Tibial nerve (tissue), 4 donors: Measurements from ENCODE around the gene SMARCD3.

Experiments
- CTCF ChIP-seq, 5 experiments: fragments of 200-600 bp in 3 of 5; fragments of 450-650 bp in 2 of 5; sonication (generic) in 3 of 5; IDR thresholded peaks; one replicate each; pipeline ENCODE4 v1.5.1; 2016 to 2019; ENCODE audit warnings: antibody characterized with exemption in 5 of 5, mild to moderate bottlenecking in 3 of 5, moderate library complexity in 2 of 5
- EP300 ChIP-seq, 2 donors: sonication (generic); formaldehyde crosslinking; IDR thresholded peaks; one replicate each; pipeline ENCODE4 v1.6.1; 2017; ENCODE audit warnings: antibody characterized with exemption in 2 of 2, mild to moderate bottlenecking in 1 of 2

GRCh38 chr7:151198945-151199848, 49.3 kb downstream of the SMARCD3 start:
- TF ChIP-seq CTCF (IDR thresholded peaks at IDR 0.05) = no peak
- no peak for TF ChIP-seq EP300 (IDR thresholded peaks at IDR 0.05)
